ENCODE measurements around the gene AKAP3. TPM values are rescaled to one million over a fixed set of nuclear protein-coding genes. Genes with fewer than 3 reads are reported as not detected.

Gene AKAP3
- total RNA-seq (2021; fragmentation: NEBNext Ultra II Directional; extraction: Animal tissue kit (Norgen Biotek cat#: 25700)) (1.0 and 1.3 TPM in 2 replicates), polyA plus RNA-seq (2011; rRNA removed) (0.54 and 0.63 TPM in 2 replicates), polyA minus RNA-seq (2011; rRNA and poly(A)+ RNA removed) (1.5 and 1.8 TPM in 2 replicates)
- 1.1 TPM for polyA plus RNA-seq (2011; cell fraction: cytosol; rRNA removed)
- 1.5 TPM for polyA plus RNA-seq (2011; cell fraction: nucleus; rRNA removed)
- polyA plus RNA-seq (2012, experiment 1 of 2): 0.26 to 0.97 TPM (median 0.60 TPM) in 4 replicates
- 0.04 TPM for polyA plus RNA-seq (2012, experiment 2 of 2)
- polyA plus RNA-seq (2013, experiment 1 of 2): 0.87 TPM
- polyA plus RNA-seq (2013, experiment 2 of 2): 0.39 TPM
- 2.0 TPM for polyA minus RNA-seq (2011; cell fraction: cytosol; rRNA and poly(A)+ RNA removed)
- 1.6 TPM for polyA minus RNA-seq (2011; cell fraction: nucleus; rRNA and poly(A)+ RNA removed)
- long read RNA-seq, experiment 1, partial matches to known transcripts: 1 of 2 reads
- long read RNA-seq, experiment 1, other reads (novel, unspliced or antisense): 1 of 2 reads
- long read RNA-seq, experiment 2: 0 reads

- peak within 1 kb of the TSS; percentile 75 to 89 for H3K4me2 ChIP-seq (ENCODE audit: insufficient read depth in 1 of 2, low read depth in 2 of 2, low read length in 2 of 2)
- H4K20me1 ChIP-seq (replicated peaks in 1 of 2; ENCODE audit: control insufficient read depth in 1 of 2, insufficient read depth in 2 of 2, low read length in 2 of 2): peaks cover 0 to 1% of the 10 kb centered on the region in 2 experiments
- H3K79me2 ChIP-seq (ENCODE audit: control insufficient read depth in 1 of 2, insufficient read depth in 2 of 2, low read length in 2 of 2): peaks cover 0 to 41% of the 10 kb centered on the region in 2 experiments; a peak in 3 of 4 replicates
- peak within 1 kb of the TSS; percentile 91 for H3K27ac ChIP-seq (ENCODE audit: low read depth, low read length)
- H4K5ac ChIP-seq (ENCODE audit: insufficient read length, low read depth, low read length): peak within 1 kb of the TSS; percentile 70
- ChIA-PET POLR2A (ENCODE audit: partially characterized antibody) (interaction anchor here (0.7 to 2.3 kb wide), 13 partner anchors 9 to 268 kb away, joined by 3 to 9 read pairs (median 4); partner anchors contain the start of gene DYRK4), CTCF (ENCODE audit: partially characterized antibody) (interaction anchor here (0.8 to 1.9 kb wide), 4 partner anchors 8 to 111 kb away, joined by 3 to 5 read pairs (median 4); no protein-coding TSS in a partner anchor)
- H3K79me1 ChIP-seq (ENCODE audit: low read depth, low read length): no peaks in the 10 kb centered on the region
- H2BK12ac ChIP-seq (ENCODE audit: low read depth, low read length): no peak within 1 kb of the TSS; the same call in 1 of the 2 replicates
- DNase-seq (ENCODE audit: low read depth in 1 of 2, low spot score in 2 of 2) (peak; percentile 51 to 88), FAIRE-seq (peak; percentile 96)
- H4K8ac ChIP-seq (ENCODE audit: extremely low read depth, insufficient read depth, low read length): peak within 1 kb of the TSS; percentile 97
- 2% methylated on average over 39 of the region's 39 CpGs; no CpG with 5 or more reads in 1 of the 2 experiments for WGBS, 2 experiments (ENCODE audit: extremely low coverage in 1 of 2, insufficient coverage in 1 of 2, insufficient read length in 1 of 2, insufficient replicate concordance in 2 of 2, low coverage in 1 of 2, low lambda C conversion rate in 2 of 2, missing lambda C conversion rate in 1 of 2)
- H3K36me3 ChIP-seq (ENCODE audit: control insufficient read depth in 2 of 4, insufficient read depth in 4 of 4, low read length in 3 of 4): no peaks in the 10 kb centered on the region
- H3K9ac ChIP-seq (replicated peaks in 1 of 4; ENCODE audit: extremely low read depth in 1 of 4, low read depth in 3 of 4, low read length in 3 of 4): peak within 1 kb of the TSS; percentile 80 to 95 (median 82)
- H3K4me1 ChIP-seq (replicated peaks in 1 of 4; ENCODE audit: control insufficient read depth in 3 of 4, insufficient read depth in 4 of 4, low read length in 3 of 4): 0 out of 7 replicates have a peak, but pooled peaks cover 0 to 3% (median 1%) of the 10 kb centered on the region in 4 experiments
- H3K4me3 ChIP-seq (ENCODE audit: extremely low read depth in 1 of 4, insufficient read depth in 2 of 4, low read depth in 3 of 4, low read length in 4 of 4): peak within 1 kb of the TSS; percentile 90 to 98 (median 98)
- H2BK5ac ChIP-seq (ENCODE audit: low read depth, low read length): peak within 1 kb of the TSS; percentile 35; the same call in 1 of the 2 replicates
- peak within 1 kb of the TSS; percentile 43 for H3K56ac ChIP-seq (replicated peaks; ENCODE audit: insufficient read length, low read depth, low read length)
- H3K9me3 ChIP-seq (ENCODE audit: insufficient read depth in 2 of 2, low read depth in 1 of 2, low read length in 1 of 2): no peaks in the 10 kb centered on the region
- H4K91ac ChIP-seq (replicated peaks; ENCODE audit: insufficient read length, low read length): no peak within 1 kb of the TSS
- no peak within 1 kb of the TSS for H3K23ac ChIP-seq (ENCODE audit: insufficient read length)
- no peak within 1 kb of the TSS for H2BK15ac ChIP-seq (ENCODE audit: low read length)
- no peak within 1 kb of the TSS for H3K18ac ChIP-seq (ENCODE audit: extremely low read depth, low read length)
- peak within 1 kb of the TSS; percentile 94 for H2AFZ ChIP-seq (ENCODE audit: low read length)
- H3K23me2 ChIP-seq (ENCODE audit: low read depth, low read length): 0 out of 2 replicates have a peak, but pooled peaks cover 1% of the 10 kb centered on the region
- no peak within 1 kb of the TSS for H3K4ac ChIP-seq (replicated peaks; ENCODE audit: insufficient read length, low read depth, low read length)
- H3K27me3 ChIP-seq (replicated peaks in 1 of 4; ENCODE audit: control insufficient read depth in 3 of 4, extremely low read depth in 1 of 4, insufficient read depth in 3 of 4, low read length in 3 of 4): no peaks in the 10 kb centered on the region
- no peak within 1 kb of the TSS for H2BK120ac ChIP-seq (replicated peaks; ENCODE audit: low read depth, low read length)
- H2BK20ac ChIP-seq (ENCODE audit: low read length): no peak within 1 kb of the TSS
- no peak within 1 kb of the TSS for H2AK5ac ChIP-seq (ENCODE audit: low read depth, low read length)
- no peak within 1 kb of the TSS for H3K14ac ChIP-seq (ENCODE audit: insufficient read length)
- peak; percentile 92 for TF ChIP-seq TAF1 (IDR thresholded peaks at IDR 0.05; ENCODE audit: low read depth, low read length)
- 0 out of 2 replicates have a peak, but pooled peaks have one; percentile 16 for TF ChIP-seq JUND (IDR thresholded peaks at IDR 0.05; ENCODE audit: low read length)
- TF ChIP-seq ASH2L (IDR thresholded peaks at IDR 0.05; ENCODE audit: low read length): peak; percentile 82
- peak; percentile 90 to 95; a peak in 3 of 4 replicates for TF ChIP-seq SIN3A (conservative IDR thresholded peaks at IDR 0.05 in 1 of 2, IDR thresholded peaks at IDR 0.05 in 1 of 2; ENCODE audit: low read depth in 1 of 2, low read length in 2 of 2)
- no peak for TF ChIP-seq CTCF (IDR thresholded peaks at IDR 0.05; ENCODE audit: control extremely low read depth in 1 of 3, insufficient read depth in 1 of 3, low read depth in 1 of 3, low read length in 3 of 3)
Measured at GRCh38 chr12:4648501-4649357, at the start of gene AKAP3, which contains the start of gene NDUFA9. Gene AKAP3, minus strand, starts transcription at chr12:4649051. Its CDS starts 10,855 bp downstream, at chr12:4638196. Gene NDUFA9, plus strand, starts transcription at chr12:4649114. Its CDS starts 13 bp downstream, at chr12:4649127.
